ENCODE results near the gene EIF4EBP3.

EIF4EBP3 gene

DNA sequence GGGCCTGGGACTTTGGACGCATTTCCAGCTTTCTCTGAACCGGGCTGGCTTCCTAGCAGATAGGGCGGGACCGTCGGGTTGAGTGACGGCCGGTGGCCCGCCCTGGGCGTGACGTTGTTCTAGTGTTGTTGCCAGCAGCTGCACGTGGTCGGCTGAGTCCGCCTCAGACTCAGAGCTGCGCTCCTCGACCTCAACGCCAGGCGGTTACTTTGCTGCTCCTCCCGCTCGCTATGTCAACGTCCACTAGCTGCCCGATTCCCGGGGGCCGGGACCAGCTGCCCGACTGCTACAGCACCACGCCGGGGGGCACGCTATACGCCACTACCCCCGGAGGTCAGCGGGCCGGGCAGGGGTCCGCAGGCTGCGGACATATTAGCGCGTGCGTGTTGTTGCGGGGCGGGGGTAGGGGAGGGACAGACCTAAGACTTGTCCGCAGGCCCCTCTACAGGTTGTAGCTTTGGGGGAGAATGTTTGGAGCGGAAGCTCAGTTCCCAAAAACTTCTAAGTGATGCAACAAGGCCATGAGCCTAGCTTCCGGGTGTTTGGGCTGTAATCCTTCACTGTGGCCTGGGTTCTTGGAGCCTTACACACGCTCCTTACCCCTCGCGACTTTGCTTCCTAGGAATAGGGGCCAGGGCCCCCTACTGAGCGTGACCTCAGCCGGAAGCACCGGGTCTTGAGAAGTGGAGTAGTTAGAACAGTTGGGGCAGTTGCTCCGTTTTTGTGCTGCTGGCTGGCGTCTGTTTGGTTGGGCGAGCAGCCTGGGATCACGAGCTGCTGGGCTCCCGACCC, at the start of gene EIF4EBP3:
Gene EIF4EBP3, plus strand, starts transcription at position 155 of the 792 bp plus-strand sequence. Its CDS starts 76 bp downstream, at position 231.
- DNase-seq (ENCODE audit: low read depth), result peak; percentile 84

- DNase-seq (ENCODE audit: low read depth), result no peak
These were observed 49.6 kb upstream of the EIF4EBP3 start for GRCh38 chr5:140497897-140498296.

DNA sequence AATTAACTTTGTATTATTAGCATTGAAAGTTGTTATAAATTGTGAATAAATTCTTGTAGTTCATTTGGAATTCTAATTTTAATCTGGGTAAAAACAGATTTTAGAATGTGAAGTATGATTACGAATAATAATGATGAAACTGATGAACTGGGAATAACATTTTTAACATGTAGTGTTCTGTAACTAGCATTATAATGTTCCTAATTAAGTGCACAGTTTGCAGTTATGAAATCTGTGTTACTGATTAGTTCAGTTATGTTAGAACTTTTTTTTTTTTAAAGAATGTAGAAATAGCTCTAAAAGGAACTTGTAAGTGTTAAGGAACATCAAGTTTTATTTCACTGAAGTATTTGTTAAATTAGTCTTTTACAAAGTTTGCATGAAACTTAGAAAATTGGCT, 48.9 kb upstream of the EIF4EBP3 start:
- DNase-seq (ENCODE audit: low read depth), result no peak

DNA sequence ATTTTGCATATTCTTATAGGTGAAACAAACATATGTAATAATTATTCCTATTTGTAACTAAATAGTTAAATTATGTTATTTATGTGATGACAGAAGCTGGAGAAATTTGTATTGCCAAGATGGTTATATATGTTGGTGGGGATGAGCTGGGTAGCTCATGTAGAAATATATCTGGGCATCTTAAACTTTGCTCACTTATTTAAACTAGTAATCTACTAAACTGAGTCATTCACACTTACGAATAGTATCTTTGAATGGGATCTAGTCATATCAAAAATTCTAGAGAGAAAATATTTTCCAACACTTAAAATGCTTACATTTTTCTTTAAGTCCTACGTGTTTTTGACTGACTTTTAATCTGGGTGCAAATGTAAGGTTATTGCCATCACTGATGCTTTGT, 44.6 kb upstream of the EIF4EBP3 start:
- DNase-seq (ENCODE audit: low read depth), result no peak

DNA sequence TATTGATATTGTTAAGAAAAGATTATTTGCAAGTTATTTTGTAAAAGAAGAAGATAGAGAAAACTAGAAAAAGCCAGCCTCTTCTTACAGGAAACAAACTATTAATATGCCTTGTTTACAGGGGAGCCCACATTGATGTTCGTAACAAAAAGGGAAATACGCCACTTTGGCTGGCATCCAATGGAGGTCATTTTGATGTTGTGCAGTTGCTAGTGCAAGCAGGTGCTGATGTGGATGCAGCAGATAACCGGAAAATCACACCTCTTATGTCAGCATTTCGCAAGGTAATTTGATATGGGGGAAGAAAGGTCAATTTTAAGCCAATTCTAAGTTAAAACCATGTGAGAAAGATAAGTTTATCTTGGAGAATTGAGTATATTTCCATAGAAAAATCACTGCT, 37.6 kb upstream of the EIF4EBP3 start:
- DNase-seq (ENCODE audit: low read depth), result no peak

DNA sequence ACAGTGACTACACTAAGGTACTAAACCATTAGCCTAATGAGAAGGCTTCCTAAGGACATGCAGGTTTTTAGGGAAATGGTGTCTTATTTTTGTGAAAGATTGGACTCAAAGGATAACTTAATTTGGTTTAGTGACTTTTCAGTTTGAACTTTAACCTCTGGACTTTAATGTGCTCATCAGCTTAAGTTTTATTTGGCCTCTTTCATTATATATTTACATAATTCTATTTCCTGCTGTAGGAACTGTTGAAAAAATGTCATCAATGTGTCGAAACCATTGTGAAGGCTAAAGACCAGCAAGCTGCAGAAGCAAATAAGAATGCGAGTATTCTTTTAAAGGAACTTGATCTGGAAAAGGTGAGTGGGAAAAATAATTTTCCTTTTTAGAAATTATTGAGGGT, 34.3 kb upstream of the EIF4EBP3 start:
- no peak for DNase-seq (ENCODE audit: low read depth)

DNA sequence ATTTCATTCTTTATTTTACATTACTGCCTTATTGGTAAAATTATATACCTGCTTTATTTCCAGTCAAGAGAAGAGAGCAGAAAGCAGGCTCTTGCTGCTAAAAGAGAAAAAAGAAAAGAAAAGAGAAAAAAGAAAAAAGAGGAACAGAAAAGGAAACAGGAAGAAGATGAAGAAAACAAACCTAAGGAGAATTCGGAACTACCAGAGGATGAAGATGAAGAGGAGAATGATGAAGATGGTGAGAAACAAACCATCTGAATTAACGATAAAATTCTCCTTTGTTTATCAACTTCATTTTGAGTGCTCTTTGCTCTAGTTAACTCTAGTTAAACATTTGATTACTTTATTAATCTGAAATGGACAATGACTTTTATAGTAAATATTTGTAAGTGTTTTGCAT, 23.5 kb upstream of the EIF4EBP3 start:
- DNase-seq (ENCODE audit: low read depth), result no peak

- no peak for DNase-seq (ENCODE audit: low read depth)
These were observed 7.2 kb upstream of the EIF4EBP3 start for GRCh38 chr5:140540227-140540626.

GRCh38 chr5:140542972-140543371, 4.5 kb upstream of the EIF4EBP3 start:
- DNase-seq (ENCODE audit: low read depth), result no peak

DNA sequence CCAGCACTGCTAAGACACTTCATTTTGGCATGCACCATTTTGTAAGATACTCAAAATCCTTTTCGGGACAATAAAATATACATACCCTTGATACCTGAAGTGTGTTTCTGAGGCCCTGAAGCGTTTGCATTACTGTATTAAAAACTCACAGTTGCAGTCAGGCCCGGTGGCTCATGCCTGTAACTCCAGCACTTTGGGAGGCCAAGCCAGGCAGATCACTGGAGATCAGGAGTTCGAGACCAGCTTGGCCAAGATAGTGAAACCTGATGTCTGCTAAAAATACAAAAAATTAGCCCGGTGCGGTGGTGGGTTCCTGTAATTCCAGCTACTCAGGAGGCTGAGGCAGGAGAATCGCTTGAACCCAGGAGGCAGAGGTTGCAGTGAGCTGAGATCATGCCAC, 2.5 kb upstream of the EIF4EBP3 start:
- DNase-seq (ENCODE audit: low read depth), result no peak

- DNase-seq (ENCODE audit: low read depth), result no peak
These were observed 1.9 kb upstream of the EIF4EBP3 start for GRCh38 chr5:140545606-140546005.

DNA sequence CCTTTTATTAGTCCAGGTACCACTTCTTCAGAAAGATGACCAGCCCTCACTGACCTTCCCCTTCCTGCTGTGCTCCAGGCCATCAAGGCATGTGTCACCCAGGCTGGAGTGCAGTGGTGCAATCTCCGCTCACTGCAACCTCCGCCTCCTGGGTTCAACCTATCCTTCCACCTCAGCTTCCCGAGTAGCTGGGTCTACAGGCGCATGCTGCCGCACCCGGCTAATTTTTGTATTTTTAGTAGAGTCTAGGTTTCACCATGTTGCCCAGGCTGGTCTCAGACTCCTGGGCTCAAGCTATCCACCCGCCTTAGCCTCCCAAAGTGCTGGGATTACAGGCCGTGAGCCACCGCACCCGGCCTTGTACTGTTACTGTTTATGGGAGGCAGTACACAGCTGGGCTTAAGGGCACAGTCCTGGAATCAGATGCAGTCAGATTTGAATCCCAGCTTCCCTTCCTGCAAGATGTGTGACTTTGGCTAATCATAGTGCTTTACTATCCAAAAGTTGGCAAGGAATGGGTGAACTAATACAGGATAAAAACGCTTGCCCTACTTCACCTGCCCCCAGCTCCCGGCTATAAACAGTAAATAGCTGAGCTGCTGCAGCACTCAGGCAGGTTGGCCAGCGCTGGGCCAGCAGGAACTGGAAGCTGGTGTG, 483 bp upstream of the EIF4EBP3 start:
- no peak for DNase-seq (ENCODE audit: low read depth)

GRCh38 chr5:140548300-140548688, 832 bp downstream of the EIF4EBP3 start:
- no peak for DNase-seq (ENCODE audit: low read depth)

DNA sequence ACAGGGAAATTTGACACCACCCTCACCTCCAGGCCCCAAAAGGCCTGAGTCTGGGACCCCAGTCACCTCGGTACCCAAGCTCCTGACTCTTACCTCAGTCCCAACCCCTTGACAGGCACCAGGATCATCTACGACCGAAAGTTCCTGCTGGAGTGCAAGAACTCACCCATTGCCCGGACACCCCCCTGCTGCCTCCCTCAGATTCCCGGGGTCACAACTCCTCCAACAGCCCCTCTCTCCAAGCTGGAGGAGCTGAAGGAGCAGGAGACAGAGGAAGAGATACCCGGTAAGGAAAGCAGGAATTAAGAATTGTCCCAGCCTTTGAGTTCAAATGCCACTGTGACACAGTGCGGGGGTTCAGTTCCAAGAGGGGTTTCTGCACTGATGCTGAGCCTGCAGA, 1.3 kb downstream of the EIF4EBP3 start:
- DNase-seq (ENCODE audit: low read depth), result no peak

GRCh38 chr5:140549237-140550144, 2.0 kb downstream of the EIF4EBP3 start:
- no peak for DNase-seq (ENCODE audit: low read depth)

DNA sequence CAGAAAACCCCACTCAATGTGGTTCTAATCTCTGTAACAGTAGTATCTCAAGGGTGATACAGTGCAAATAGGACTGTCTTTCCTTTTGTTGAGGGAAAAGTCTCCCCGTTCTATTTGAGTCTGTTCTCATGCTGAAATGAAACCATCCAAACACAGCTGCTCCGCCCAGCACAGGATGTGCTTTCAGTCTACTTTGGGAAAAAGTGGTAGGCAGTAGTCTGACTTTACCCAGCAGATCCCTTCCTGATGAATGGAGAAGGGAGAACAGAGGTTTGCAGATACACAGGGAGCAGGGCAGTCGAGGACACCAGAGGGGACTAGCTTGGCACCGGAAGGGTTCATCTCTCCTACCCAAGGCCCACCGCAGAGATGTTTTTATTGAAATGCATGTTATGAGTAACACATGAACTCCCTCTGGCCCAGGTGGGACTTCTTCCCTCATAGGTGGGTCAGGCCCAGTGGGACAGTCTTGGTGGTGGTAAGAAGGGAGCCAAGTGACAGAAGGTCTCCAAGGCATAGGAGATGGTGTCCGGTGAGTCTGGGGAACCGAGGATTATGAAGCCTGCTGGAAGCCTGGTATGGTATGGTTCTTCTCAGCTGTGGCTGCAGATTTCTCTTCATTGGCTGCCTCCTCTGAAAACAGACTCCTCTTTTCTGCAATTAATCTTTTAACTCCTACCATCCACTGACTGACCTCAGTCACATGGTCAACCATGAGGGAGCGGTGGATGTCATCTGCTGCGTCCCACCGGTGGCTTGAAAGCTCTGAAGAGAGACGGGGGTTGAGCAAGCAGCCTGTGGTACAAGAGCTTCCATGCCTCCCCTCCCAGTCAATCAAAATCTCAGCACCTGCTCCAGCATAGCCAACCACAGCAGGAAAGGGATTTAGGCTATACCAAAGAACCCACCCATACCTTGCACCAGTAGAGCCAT, 3.0 kb downstream of the EIF4EBP3 start:
- DNase-seq (ENCODE audit: low read depth), result no peak

- no peak for DNase-seq (ENCODE audit: low read depth)
These were observed 4.4 kb downstream of the EIF4EBP3 start for GRCh38 chr5:140551872-140552271.

DNA sequence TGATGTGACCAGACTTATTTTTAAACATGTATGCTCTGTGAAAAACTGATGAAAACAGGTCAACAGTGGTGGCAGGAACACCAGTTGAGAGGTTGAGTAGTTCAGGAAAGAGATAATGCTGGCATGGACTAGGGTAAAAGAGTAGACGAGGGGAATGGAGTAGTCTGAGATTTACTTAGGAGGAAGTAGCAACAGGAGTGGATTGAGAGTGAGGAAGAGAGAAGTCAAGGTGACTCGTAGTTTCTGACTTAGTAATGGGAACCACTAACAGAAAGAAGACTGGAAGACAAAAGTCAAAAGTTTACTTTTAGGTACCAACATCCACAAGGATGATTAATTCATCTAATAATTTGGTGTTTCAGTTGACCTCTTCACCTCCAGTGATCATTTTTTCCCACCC, 6.2 kb downstream of the EIF4EBP3 start:
- DNase-seq (ENCODE audit: low read depth), result no peak

DNA sequence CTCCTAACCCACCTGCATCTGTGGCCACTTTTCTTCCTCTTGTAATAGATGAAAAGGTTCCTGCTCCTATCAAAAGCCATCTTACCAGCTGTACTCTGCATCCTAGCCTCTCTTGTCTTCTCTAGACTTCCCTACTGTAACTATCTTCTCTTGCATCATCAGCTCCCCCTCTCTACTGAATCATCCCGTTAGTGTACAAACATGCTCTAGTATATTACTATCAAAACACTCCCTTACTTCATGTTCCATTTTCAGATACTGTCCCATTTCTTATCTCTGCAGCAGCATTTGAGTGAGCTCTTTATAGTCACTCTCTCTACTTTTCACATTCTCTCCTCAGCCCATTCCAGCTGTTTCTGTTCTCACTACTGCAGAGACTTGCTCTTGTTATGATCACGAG, 7.0 kb downstream of the EIF4EBP3 start:
- no peak for DNase-seq (ENCODE audit: low read depth)

GRCh38 chr5:140555747-140556312, 8.4 kb downstream of the EIF4EBP3 start:
- no peak for DNase-seq (ENCODE audit: low read depth)

DNA sequence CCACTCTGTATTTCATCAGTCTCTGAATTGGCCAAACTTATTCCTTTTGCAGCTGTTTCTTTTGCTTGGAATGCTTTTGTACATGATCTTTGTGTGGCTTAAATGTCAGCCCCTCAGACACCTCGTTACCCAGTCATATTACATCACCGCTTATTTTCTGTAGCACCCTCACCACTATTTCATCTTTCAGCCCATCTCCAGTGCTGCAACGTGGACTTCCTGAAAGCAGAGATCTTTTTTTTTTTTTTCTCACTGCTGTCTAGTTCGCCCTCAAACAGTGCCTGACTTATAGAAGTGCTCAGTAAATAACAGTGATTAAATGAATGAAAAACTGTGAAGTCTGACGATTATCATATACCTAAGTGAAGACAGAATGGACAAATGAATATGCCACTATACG, 9.0 kb downstream of the EIF4EBP3 start:
- DNase-seq (ENCODE audit: low read depth), result no peak

Data from non-pigmented ciliary epithelial cell (primary cell).